Panc1 (cell line): ENCODE measurements around the gene HAL. TPM values are rescaled to one million over a fixed set of nuclear protein-coding genes. Genes with fewer than 3 reads are reported as not detected.

Experiments used
- ATAC-seq: fragments of 200-7000 bp; cut with Tn5 transposase; 2 replicates; pipeline ENCODE4 v1.9.1; 2020; ENCODE audit warnings: mild to moderate bottlenecking, moderate library complexity
- BruUV-seq: library from RNA; stranded (reverse); fragments of 400-500 nt; replicated peaks from 2 replicates; lab custom pipeline; 2021; lab: Mats Ljungman, UMichigan
- CTCF ChIA-PET: fragments of 300-600 bp; sonication (Branson Sonifier 250); formaldehyde crosslinking; loops from one replicate; lab custom pipeline; 2022; ENCODE audit warnings: antibody characterized with exemption; lab: Charles Lee
- POLR2A ChIA-PET: fragments of 300-600 bp; sonication (Branson Sonifier 250); formaldehyde crosslinking; loops from one replicate; lab custom pipeline; 2022; ENCODE audit warnings: antibody characterized with exemption; lab: Charles Lee
- DNase-seq: peaks from one replicate; pipeline ENCODE4 v3.0.0-alpha.2; 2010; ENCODE audit warnings: low read depth, low spot score
- H3K27ac ChIP-seq: 2 replicates; pipeline ENCODE4 v1.5.1; 2011; ENCODE audit warnings: mild to moderate bottlenecking, low read length, inconsistent platforms
- H3K27me3 ChIP-seq: fragments of 200-500 bp; sonication (Bioruptor generic); 2 replicates; pipeline ENCODE4 v1.6.0; 2014; ENCODE audit warnings: low read length, inconsistent platforms; ENCODE audit not compliant: control insufficient read depth, insufficient read depth
- H3K36me3 ChIP-seq: fragments of 200-500 bp; sonication (Bioruptor generic); 2 replicates; pipeline ENCODE4 v1.5.1; 2014; ENCODE audit warnings: inconsistent platforms, mild to moderate bottlenecking, low read length, moderate library complexity; ENCODE audit not compliant: control insufficient read depth, insufficient read depth
- H3K4me1 ChIP-seq: 2 replicates; pipeline ENCODE4 v1.5.1; 2011; ENCODE audit warnings: inconsistent platforms, mild to moderate bottlenecking, low read length, moderate library complexity; ENCODE audit not compliant: control insufficient read depth, insufficient read depth
- H3K4me3 ChIP-seq, 2 experiments: 2 replicates each; pipeline ENCODE4 v1.5.1; 2011 to 2012; ENCODE audit warnings: low read depth in 2 of 2, low read length in 2 of 2, mild to moderate bottlenecking in 2 of 2, inconsistent platforms in 1 of 2, moderate library complexity in 1 of 2
- H3K9me3 ChIP-seq: fragments of 200-500 bp; sonication (Bioruptor generic); 2 replicates; pipeline ENCODE4 v1.5.1; 2014; ENCODE audit warnings: low read depth, mild to moderate bottlenecking, inconsistent platforms, low read length, moderate library complexity; ENCODE audit not compliant: control insufficient read depth, insufficient read depth
- POLR2AphosphoS5 ChIP-seq: IDR thresholded peaks from 2 replicates; pipeline ENCODE4 v1.6.1; 2012; ENCODE audit warnings: mild to moderate bottlenecking, low read depth, low read length, moderate library complexity
- SIN3A ChIP-seq: IDR thresholded peaks from 2 replicates; pipeline ENCODE4 v1.6.1; 2012; ENCODE audit warnings: low read depth, mild to moderate bottlenecking, low read length, moderate library complexity, borderline replicate concordance; ENCODE audit not compliant: insufficient read depth
- TCF7L2 ChIP-seq: IDR thresholded peaks from 2 replicates; pipeline ENCODE4 v1.6.1; 2011; ENCODE audit warnings: mild to moderate bottlenecking, low read depth, low read length, inconsistent platforms
- in situ Hi-C: cut with HindIII; loops from 2 replicates; pipeline ENCODE4 v1.10.0; 2016; ENCODE audit warnings: low sequenced_read_pairs, low pct_unique_long_range_greater_than_20kb
- intact Hi-C: fragments of 100-400 bp; cut with micrococcal nuclease; formaldehyde crosslinking; loops from one replicate; pipeline ENCODE4 v1.10.0; 2022; ENCODE audit not compliant: unreplicated experiment
- total RNA-seq: library from RNA; stranded (reverse); gene quantifications from one replicate; pipeline ENCODE4 v1.2.1, GENCODE V29; 2021; ENCODE audit not compliant: unreplicated experiment
- TF ChIP-seq, protein P1 (sequence below): fragments of 450-650 bp; IDR thresholded peaks from 2 replicates; pipeline ENCODE4 v1.5.1; 2017; ENCODE audit warnings: mild to moderate bottlenecking
- TF ChIP-seq, protein P2 (sequence below), 2 experiments: IDR thresholded peaks; 2 replicates each; pipeline ENCODE4 v1.6.1; 2011 to 2012; ENCODE audit warnings: low read depth in 2 of 2, control low read depth in 1 of 2, low read length in 1 of 2, mild to moderate bottlenecking in 1 of 2, moderate library complexity in 1 of 2; ENCODE audit not compliant: insufficient read depth in 1 of 2

HAL gene
- total RNA-seq, 1 experiment from 2014 or later = 0.08 TPM

DNA sequence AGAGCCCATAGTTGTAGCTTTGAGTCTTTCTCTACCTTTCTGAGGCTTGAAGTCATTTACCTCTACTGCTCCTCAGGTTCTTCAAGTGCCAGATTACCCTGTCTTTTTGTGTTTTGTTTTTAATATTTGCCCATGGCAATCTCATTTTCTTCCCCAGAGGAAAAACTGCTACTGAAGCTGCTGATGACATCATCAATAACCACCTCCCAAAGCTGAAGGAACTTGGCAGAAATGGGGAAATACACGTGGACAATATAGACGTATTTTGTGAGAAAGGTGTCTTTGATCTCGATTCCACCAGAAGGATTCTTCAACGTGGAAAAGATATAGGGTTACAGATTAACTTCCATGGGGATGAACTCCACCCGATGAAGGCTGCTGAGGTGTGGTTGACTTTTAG lies 35.9 kb downstream of the HAL start:
- no peak for TF ChIP-seq SIN3A
- TF ChIP-seq, protein P1, sequence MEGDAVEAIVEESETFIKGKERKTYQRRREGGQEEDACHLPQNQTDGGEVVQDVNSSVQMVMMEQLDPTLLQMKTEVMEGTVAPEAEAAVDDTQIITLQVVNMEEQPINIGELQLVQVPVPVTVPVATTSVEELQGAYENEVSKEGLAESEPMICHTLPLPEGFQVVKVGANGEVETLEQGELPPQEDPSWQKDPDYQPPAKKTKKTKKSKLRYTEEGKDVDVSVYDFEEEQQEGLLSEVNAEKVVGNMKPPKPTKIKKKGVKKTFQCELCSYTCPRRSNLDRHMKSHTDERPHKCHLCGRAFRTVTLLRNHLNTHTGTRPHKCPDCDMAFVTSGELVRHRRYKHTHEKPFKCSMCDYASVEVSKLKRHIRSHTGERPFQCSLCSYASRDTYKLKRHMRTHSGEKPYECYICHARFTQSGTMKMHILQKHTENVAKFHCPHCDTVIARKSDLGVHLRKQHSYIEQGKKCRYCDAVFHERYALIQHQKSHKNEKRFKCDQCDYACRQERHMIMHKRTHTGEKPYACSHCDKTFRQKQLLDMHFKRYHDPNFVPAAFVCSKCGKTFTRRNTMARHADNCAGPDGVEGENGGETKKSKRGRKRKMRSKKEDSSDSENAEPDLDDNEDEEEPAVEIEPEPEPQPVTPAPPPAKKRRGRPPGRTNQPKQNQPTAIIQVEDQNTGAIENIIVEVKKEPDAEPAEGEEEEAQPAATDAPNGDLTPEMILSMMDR = no peak
- TF ChIP-seq, protein P2, sequence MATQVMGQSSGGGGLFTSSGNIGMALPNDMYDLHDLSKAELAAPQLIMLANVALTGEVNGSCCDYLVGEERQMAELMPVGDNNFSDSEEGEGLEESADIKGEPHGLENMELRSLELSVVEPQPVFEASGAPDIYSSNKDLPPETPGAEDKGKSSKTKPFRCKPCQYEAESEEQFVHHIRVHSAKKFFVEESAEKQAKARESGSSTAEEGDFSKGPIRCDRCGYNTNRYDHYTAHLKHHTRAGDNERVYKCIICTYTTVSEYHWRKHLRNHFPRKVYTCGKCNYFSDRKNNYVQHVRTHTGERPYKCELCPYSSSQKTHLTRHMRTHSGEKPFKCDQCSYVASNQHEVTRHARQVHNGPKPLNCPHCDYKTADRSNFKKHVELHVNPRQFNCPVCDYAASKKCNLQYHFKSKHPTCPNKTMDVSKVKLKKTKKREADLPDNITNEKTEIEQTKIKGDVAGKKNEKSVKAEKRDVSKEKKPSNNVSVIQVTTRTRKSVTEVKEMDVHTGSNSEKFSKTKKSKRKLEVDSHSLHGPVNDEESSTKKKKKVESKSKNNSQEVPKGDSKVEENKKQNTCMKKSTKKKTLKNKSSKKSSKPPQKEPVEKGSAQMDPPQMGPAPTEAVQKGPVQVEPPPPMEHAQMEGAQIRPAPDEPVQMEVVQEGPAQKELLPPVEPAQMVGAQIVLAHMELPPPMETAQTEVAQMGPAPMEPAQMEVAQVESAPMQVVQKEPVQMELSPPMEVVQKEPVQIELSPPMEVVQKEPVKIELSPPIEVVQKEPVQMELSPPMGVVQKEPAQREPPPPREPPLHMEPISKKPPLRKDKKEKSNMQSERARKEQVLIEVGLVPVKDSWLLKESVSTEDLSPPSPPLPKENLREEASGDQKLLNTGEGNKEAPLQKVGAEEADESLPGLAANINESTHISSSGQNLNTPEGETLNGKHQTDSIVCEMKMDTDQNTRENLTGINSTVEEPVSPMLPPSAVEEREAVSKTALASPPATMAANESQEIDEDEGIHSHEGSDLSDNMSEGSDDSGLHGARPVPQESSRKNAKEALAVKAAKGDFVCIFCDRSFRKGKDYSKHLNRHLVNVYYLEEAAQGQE (IDR thresholded peaks at IDR 0.05; ENCODE audit: insufficient read depth in 1 of 2, low read depth in 2 of 2, low read length in 1 of 2) = no peak
- no peak for TF ChIP-seq TCF7L2
- TF ChIP-seq POLR2AphosphoS5 = no peak
- intact Hi-C loops (no loop called here), in situ Hi-C loops (no loop called here)
- DNase-seq (no peak), ATAC-seq (no peak)
- ChIA-PET CTCF (no interaction called here), POLR2A (no interaction called here)
- Histone ChIP-seq H3K4me1 (no peaks in the 10 kb centered on the region), H3K36me3 (no peaks in the 10 kb centered on the region), H3K4me3 (no peak overlapping the region), H3K27me3 (peaks cover 2% of the 10 kb centered on the region; the same call in 1 of the 2 replicates), H3K27ac (no peak overlapping the region), H3K9me3 (no peaks in the 10 kb centered on the region)
- BruUV-seq = no TSS peak

DNA sequence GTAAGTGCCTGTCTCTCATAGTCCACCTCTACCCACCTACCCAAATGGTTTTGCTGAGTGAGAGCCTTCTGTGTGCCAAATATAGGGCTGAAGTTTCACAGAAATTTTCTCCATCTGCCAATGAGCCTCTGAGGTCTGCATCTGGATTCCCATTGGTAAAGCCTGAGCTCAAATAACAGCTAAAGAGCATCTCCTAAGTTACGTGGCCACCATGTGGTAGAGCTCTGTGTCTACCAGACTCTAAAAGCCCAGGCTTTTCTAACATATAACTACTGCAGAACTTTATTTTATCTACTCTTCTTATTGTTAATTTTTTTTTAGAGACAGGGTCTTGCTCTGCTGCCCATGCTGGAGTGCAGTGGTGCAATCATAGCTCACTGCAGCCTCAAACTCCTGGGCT lies 37.0 kb downstream of the HAL start:
- TF ChIP-seq POLR2AphosphoS5 = no peak
- TF ChIP-seq, protein P1 = peak; percentile 49
- peak; percentile 81; the same call in 1 of the 2 replicates for ATAC-seq
- CTCF ChIA-PET = interaction anchor here (0.6 to 0.7 kb wide), 2 partner anchors 41 to 44 kb away, joined by 3 to 5 read pairs; no protein-coding TSS in a partner anchor
- H3K4me1 ChIP-seq = no peaks in the 10 kb centered on the region
- no TSS peak for BruUV-seq
- DNase-seq = no peak
- POLR2A ChIA-PET = no interaction called here
- H3K27me3 ChIP-seq = peaks cover 2% of the 10 kb centered on the region; the same call in 1 of the 2 replicates
- no peaks in the 10 kb centered on the region for H3K36me3 ChIP-seq
- in situ Hi-C loops (no loop called here), intact Hi-C loops (no loop called here)
- H3K4me3 ChIP-seq = no peak overlapping the region
- no peak overlapping the region for H3K27ac ChIP-seq
- no peaks in the 10 kb centered on the region for H3K9me3 ChIP-seq
